WI38 (cell line): Measurements from ENCODE around the gene PDIA6.

Experiments
- H3K4me3 ChIP-seq: 2 replicates; pipeline ENCODE4 v1.5.1; 2011; ENCODE audit warnings: low read depth, mild to moderate bottlenecking, control low read depth, low read length
- TF ChIP-seq, protein P1 (sequence below): IDR thresholded peaks from 2 replicates; pipeline ENCODE4 v1.5.1; 2012; ENCODE audit warnings: low read depth, mild to moderate bottlenecking, control low read depth, low read length

Gene PDIA6

DNA sequence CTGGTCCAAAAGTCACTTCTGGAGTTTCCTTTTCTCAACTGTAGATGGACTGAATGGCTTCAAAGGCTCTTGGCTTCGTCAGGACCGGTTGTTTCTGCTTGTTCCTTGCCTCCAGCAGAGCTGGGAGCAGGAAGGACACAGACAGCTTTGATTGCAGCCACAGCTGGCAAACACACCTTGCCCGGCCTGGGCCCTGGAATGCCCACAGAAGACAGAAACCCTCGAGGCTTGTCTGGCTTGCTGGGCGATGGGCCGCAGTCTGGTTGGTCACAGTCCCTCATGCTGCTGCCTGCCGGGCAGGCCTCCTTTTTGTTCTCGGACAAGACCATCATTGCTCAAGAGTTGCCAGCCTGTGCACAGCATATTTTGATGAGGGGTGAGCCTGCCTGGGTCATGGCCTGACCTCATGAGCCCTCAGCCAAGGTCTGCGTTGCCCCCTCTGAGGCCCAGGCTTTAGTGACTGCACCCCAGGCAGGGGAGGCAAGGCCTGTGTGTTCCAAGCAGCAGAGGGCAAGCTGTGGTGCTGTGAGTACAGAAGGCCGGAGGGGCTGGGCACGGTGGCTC, 53.4 kb downstream of the PDIA6 start:
- TF ChIP-seq, protein P1, sequence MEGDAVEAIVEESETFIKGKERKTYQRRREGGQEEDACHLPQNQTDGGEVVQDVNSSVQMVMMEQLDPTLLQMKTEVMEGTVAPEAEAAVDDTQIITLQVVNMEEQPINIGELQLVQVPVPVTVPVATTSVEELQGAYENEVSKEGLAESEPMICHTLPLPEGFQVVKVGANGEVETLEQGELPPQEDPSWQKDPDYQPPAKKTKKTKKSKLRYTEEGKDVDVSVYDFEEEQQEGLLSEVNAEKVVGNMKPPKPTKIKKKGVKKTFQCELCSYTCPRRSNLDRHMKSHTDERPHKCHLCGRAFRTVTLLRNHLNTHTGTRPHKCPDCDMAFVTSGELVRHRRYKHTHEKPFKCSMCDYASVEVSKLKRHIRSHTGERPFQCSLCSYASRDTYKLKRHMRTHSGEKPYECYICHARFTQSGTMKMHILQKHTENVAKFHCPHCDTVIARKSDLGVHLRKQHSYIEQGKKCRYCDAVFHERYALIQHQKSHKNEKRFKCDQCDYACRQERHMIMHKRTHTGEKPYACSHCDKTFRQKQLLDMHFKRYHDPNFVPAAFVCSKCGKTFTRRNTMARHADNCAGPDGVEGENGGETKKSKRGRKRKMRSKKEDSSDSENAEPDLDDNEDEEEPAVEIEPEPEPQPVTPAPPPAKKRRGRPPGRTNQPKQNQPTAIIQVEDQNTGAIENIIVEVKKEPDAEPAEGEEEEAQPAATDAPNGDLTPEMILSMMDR = no peak
- no peak overlapping the region for H3K4me3 ChIP-seq

DNA sequence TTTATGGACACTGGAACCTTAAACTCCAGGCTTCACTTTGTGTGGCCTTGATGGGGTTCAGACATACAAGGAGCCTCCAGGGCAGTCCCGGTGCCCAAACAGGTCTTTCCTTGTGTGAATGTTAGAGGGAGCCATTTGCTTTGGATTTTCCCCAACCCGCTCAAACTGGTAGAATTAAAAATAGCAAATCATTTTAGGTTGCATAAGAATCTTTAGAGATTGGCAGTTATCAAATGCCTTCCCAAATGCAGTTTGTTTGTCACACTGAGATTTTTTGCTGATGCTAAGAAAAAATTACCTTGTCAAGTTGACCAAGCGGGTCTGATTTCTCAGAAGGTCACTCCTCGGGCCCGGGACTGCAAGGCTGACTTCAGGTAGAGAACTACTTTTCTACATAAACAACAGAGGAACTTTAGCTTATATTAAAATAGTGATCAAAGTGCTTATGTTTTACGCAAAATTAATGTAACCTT, 54.7 kb downstream of the PDIA6 start:
- no peak overlapping the region for H3K4me3 ChIP-seq
- TF ChIP-seq, protein P1 = no peak

DNA sequence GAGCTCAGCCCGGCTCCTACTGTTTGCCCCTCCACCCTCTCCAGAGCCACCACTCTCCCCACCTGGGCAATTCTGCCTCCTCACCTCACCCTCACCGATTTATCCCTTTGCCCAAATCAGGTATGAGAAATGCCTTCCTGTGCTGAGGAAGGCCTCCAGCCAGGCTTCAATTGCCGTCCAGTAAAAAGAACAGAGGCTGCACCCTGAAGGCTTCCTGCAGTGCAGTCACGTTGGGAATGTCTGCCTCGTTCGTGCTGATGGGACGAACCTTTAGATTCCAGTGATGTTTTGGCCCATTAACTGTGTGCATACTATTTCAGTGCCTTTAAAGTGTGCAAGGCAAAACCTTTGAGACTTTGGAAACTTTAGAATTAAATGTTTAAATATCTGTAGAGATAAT, 57.0 kb downstream of the PDIA6 start:
- TF ChIP-seq, protein P1 = no peak
- H3K4me3 ChIP-seq = no peak overlapping the region

DNA sequence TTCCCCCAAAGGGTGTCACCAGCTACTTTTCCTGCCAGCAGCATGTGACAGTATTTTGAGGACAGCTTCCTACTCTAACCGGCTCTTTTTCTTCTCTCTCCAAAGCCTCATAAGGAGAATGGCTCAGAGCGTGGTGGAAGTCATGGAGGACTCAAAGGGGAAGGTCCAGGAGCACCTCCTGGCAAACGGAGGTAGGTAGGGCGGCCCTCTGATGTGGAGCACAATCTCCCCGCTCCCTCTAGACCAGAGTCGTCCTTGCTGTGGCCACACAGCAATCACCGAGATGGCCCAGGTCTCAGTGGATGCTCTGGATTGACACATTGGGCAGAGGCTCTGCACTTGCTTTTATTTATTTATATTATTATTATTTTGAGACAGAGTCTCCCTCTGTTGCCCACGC, 58.7 kb downstream of the PDIA6 start:
- TF ChIP-seq, protein P1 = no peak
- no peak overlapping the region for H3K4me3 ChIP-seq

GRCh38 chr2:10753156-10753555, 59.4 kb downstream of the PDIA6 start:
- no peak overlapping the region for H3K4me3 ChIP-seq
- TF ChIP-seq, protein P1 = no peak

DNA sequence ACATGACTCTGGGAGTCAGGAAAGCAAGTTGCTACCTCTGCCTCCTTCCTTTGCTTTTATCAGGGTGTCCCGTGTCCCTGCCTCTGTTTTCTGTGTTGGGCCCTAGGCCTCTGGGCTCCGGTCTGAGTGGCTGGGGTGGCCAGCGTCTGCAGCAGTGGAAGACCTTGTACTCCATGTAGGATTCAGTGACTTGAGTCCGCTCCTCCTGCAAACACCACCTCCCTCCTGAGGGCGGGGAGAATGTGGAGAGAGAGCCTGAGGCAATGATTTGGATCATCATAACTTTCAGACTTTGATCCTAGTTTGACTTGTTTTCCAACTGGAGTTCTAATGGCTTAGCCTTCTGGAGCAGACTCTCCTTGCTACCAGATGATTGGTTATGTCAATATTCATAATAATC, 60.3 kb downstream of the PDIA6 start:
- H3K4me3 ChIP-seq = no peak overlapping the region
- TF ChIP-seq, protein P1 = no peak

DNA sequence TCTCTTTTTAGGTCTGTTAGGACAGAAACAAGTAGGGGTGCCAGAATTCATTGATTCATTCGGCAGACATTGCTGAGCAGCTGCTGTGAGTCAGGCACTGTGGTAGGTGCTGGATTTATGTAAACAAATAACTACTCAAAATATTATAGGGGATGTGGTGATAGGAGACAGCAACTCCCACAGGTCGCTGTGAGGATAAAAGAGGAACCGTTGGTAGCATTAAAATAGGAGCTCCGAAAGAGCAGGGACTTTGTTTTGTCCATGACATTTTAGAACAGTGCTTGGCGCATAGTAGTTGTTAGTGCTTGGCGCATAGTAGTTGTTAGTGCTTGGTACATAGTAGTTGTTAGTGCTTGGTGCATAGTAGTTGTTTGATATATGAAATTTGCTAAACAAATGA, 62.0 kb downstream of the PDIA6 start:
- TF ChIP-seq, protein P1 = no peak
- H3K4me3 ChIP-seq = no peak overlapping the region
